SK-N-SH (cell line): ENCODE data around the gene C6orf15. TPM values are rescaled to one million over a fixed set of nuclear protein-coding genes. Genes with fewer than 3 reads are reported as not detected.

Experiments used
- CTCF ChIA-PET: fragments of 300-600, 350-600 bp; formaldehyde crosslinking; extraction: SDS; loops from one replicate; lab custom pipeline; 2021; lab: Yijun Ruan, JAX
- POLR2A ChIA-PET: fragments of 350-600 bp; sonication (Branson Sonifier 250); formaldehyde crosslinking; extraction: SDS; loops from one replicate; lab custom pipeline; 2020; ENCODE audit warnings: antibody characterized with exemption, inconsistent platforms; lab: Yijun Ruan, JAX
- DNase-seq: peaks from one replicate; pipeline ENCODE4 v3.0.0; 2012
- H2AFZ ChIP-seq: fragments of 200-600 bp; sonication (generic); 2 replicates; pipeline ENCODE4 v1.8.1; 2016; ENCODE audit warnings: antibody characterized with exemption, mild to moderate bottlenecking, low read depth
- H3F3A ChIP-seq: fragments of 200-600 bp; sonication (generic); replicated peaks from 2 replicates; pipeline ENCODE3; 2016; ENCODE audit warnings: antibody characterized with exemption, mild to moderate bottlenecking; ENCODE audit not compliant: insufficient read depth
- H3K27ac ChIP-seq, 2 experiments: fragments of 200-500 bp in 1 of 2; fragments of 200-600 bp in 1 of 2; sonication (Bioruptor generic) in 1 of 2; sonication (generic), shearing (Covaris generic) in 1 of 2; 2 replicates each; pipeline versions ENCODE4 v1.5.1 to v1.6.1; 2014 to 2016; ENCODE audit warnings: low read depth in 2 of 2, inconsistent platforms in 1 of 2, low read length in 1 of 2, mild to moderate bottlenecking in 1 of 2, mixed read lengths in 1 of 2
- H3K27me3 ChIP-seq: fragments of 200-600 bp; sonication (generic), shearing (Covaris generic); 2 replicates; pipeline ENCODE4 v1.6.1; 2016; ENCODE audit warnings: mixed run types; ENCODE audit not compliant: insufficient read depth
- H3K36me3 ChIP-seq, 2 experiments: fragments of 200-500 bp in 1 of 2; fragments of 200-600 bp in 1 of 2; sonication (Bioruptor generic) in 1 of 2; sonication (generic) in 1 of 2; replicated peaks in 1 of 2; 2 replicates each; pipeline versions ENCODE3 to v1.5.1; 2014 to 2016; ENCODE audit warnings: low read length in 1 of 2, mild to moderate bottlenecking in 1 of 2; ENCODE audit not compliant: insufficient read depth in 2 of 2, control insufficient read depth in 1 of 2
- H3K4me1 ChIP-seq, 2 experiments: fragments of 200-500 bp in 1 of 2; fragments of 200-600 bp in 1 of 2; sonication (Bioruptor generic) in 1 of 2; sonication (generic), shearing (Covaris generic) in 1 of 2; 2 replicates each; pipeline versions ENCODE4 v1.5.1 to v1.6.1; 2014 to 2016; ENCODE audit warnings: low read depth in 1 of 2, low read length in 1 of 2, mixed run types in 1 of 2; ENCODE audit not compliant: insufficient read depth in 2 of 2, control insufficient read depth in 1 of 2
- H3K4me2 ChIP-seq: fragments of 200-600 bp; sonication (generic), shearing (Covaris generic); 2 replicates; pipeline ENCODE4 v1.6.1; 2017; ENCODE audit warnings: mixed run types
- H3K4me3 ChIP-seq, 2 experiments: fragments of 200-500 bp in 1 of 2; fragments of 200-600 bp in 1 of 2; sonication (Bioruptor generic) in 1 of 2; sonication (generic), shearing (Covaris generic) in 1 of 2; 2 replicates each; pipeline versions ENCODE4 v1.5.1 to v1.8.1; 2014 to 2016; ENCODE audit warnings: low read depth in 2 of 2, inconsistent platforms in 1 of 2, low read length in 1 of 2, mild to moderate bottlenecking in 1 of 2, mixed read lengths in 1 of 2, moderate library complexity in 1 of 2
- H3K79me2 ChIP-seq: fragments of 200-600 bp; sonication (generic); 2 replicates; pipeline ENCODE4 v1.8.1; 2017; ENCODE audit warnings: mild to moderate bottlenecking; ENCODE audit not compliant: insufficient read depth
- H3K9ac ChIP-seq: fragments of 200-600 bp; sonication (generic); 2 replicates; pipeline ENCODE4 v1.6.1; 2017; ENCODE audit warnings: mixed run types
- H3K9me2 ChIP-seq: fragments of 200-600 bp; sonication (generic); 2 replicates; pipeline ENCODE4 v1.6.1; 2017; ENCODE audit warnings: mixed run types
- H3K9me3 ChIP-seq: fragments of 200-600 bp; sonication (generic); 2 replicates; pipeline ENCODE4 v1.6.1; 2017; ENCODE audit warnings: mixed run types, mild to moderate bottlenecking, moderate library complexity
- H4K20me1 ChIP-seq: fragments of 200-600 bp; sonication (generic); 2 replicates; pipeline ENCODE4 v1.6.1; 2017; ENCODE audit warnings: mild to moderate bottlenecking, mixed run types; ENCODE audit not compliant: insufficient read depth
- EP300 ChIP-seq, 2 experiments: IDR thresholded peaks; 2 replicates each; pipeline versions ENCODE4 v1.4.0 to v1.6.1; 2012; ENCODE audit warnings: borderline replicate concordance in 1 of 2, low read depth in 1 of 2, low read length in 1 of 2
- EZH2phosphoT487 ChIP-seq: fragments of 200-600 bp; sonication (generic); IDR thresholded peaks from 2 replicates; pipeline ENCODE4 v1.6.1; 2017; ENCODE audit warnings: low read depth, mixed run types, mild to moderate bottlenecking, antibody characterized with exemption, moderate library complexity, borderline replicate concordance
- FOSL2 ChIP-seq: IDR thresholded peaks from 2 replicates; pipeline ENCODE4 v1.4.0; 2012; ENCODE audit warnings: low read depth, mild to moderate bottlenecking, moderate library complexity, borderline replicate concordance
- FOXJ3 ChIP-seq: sonication (generic); formaldehyde crosslinking; IDR thresholded peaks from 2 replicates; pipeline ENCODE4 v1.5.1; 2020; ENCODE audit warnings: mild to moderate bottlenecking, missing genetic modification reagents
- FOXM1 ChIP-seq: IDR thresholded peaks from 2 replicates; pipeline ENCODE4 v1.4.0; 2012; ENCODE audit warnings: low read depth, mild to moderate bottlenecking
- GATA2 ChIP-seq: sonication (generic); formaldehyde crosslinking; IDR thresholded peaks from 2 replicates; pipeline ENCODE4 v1.5.0; 2020; ENCODE audit warnings: mild to moderate bottlenecking, missing genetic modification reagents
- IRF3 ChIP-seq: fragments of 150-350 bp; IDR thresholded peaks from 2 replicates; pipeline ENCODE4 v1.6.1; 2016; ENCODE audit warnings: mild to moderate bottlenecking, low read depth, low read length
- JUND ChIP-seq: IDR thresholded peaks from 2 replicates; pipeline ENCODE4 v1.4.0; 2012
- MAX ChIP-seq: IDR thresholded peaks from 2 replicates; pipeline ENCODE4 v1.4.0; 2012; ENCODE audit warnings: low read depth
- MEF2A ChIP-seq: IDR thresholded peaks from 2 replicates; pipeline ENCODE4 v1.4.0; 2012; ENCODE audit warnings: low read depth, borderline replicate concordance
- NFIC ChIP-seq: IDR thresholded peaks from 2 replicates; pipeline ENCODE4 v1.4.0; 2012; ENCODE audit warnings: borderline replicate concordance
- NRF1 ChIP-seq: IDR thresholded peaks from 2 replicates; pipeline ENCODE4 v1.6.1; 2012; ENCODE audit warnings: low read depth, mild to moderate bottlenecking, low read length
- POLR2AphosphoS5 ChIP-seq: IDR thresholded peaks from 2 replicates; pipeline ENCODE4 v1.6.1; 2012; ENCODE audit warnings: low read depth, low read length
- RAD21 ChIP-seq: IDR thresholded peaks from 2 replicates; pipeline ENCODE4 v1.6.1; 2012; ENCODE audit warnings: mild to moderate bottlenecking, low read length
- RCOR1 ChIP-seq: fragments of 150-350 bp; IDR thresholded peaks from 2 replicates; pipeline ENCODE4 v1.6.1; 2017; ENCODE audit warnings: antibody characterized with exemption, low read length
- REST ChIP-seq: IDR thresholded peaks from 2 replicates; pipeline ENCODE4 v1.6.1; 2012; ENCODE audit warnings: mild to moderate bottlenecking, low read depth, low read length, moderate library complexity
- RFX5 ChIP-seq: IDR thresholded peaks from 2 replicates; pipeline ENCODE4 v1.6.1; 2012; ENCODE audit warnings: mild to moderate bottlenecking, improper control_type of control experiment, low read length
- SIN3A ChIP-seq: IDR thresholded peaks from 2 replicates; pipeline ENCODE4 v1.6.1; 2012; ENCODE audit warnings: low read depth, mild to moderate bottlenecking, low read length, moderate library complexity, borderline replicate concordance
- SMC3 ChIP-seq: IDR thresholded peaks from 2 replicates; pipeline ENCODE4 v1.6.1; 2012; ENCODE audit warnings: low read depth, low read length, improper control_type of control experiment
- TCF12 ChIP-seq: IDR thresholded peaks from 2 replicates; pipeline ENCODE4 v1.4.0; 2012
- TEAD4 ChIP-seq: IDR thresholded peaks from 2 replicates; pipeline ENCODE4 v1.4.0; 2012; ENCODE audit warnings: mild to moderate bottlenecking, borderline replicate concordance; ENCODE audit not compliant: insufficient read depth
- YY1 ChIP-seq: IDR thresholded peaks from 2 replicates; pipeline ENCODE4 v1.4.0; 2012; ENCODE audit warnings: low read depth, mild to moderate bottlenecking
- WGBS: methylation state at CpG from one replicate; pipeline ENCODE4 v1.1.6; 2017; ENCODE audit warnings: low lambda C conversion rate; 5-methylcytosine and 5-hydroxymethylcytosine counted together
- polyA plus RNA-seq, 3 experiments: library from polyadenylated mRNA; depleted of rRNA; stranded (reverse); fragments of >200 nt; gene quantifications; 2 replicates each; pipeline ENCODE4 v1.2.3, GENCODE V29; 2012
- TF ChIP-seq, protein P1 (sequence below): fragments of 200-600 bp; sonication (generic); IDR thresholded peaks from 2 replicates; pipeline ENCODE4 v1.6.1; 2017; ENCODE audit warnings: antibody characterized with exemption, mild to moderate bottlenecking, moderate library complexity
- TF ChIP-seq, protein P2 (sequence below): IDR thresholded peaks from 2 replicates; pipeline ENCODE4 v1.4.0; 2012; ENCODE audit warnings: low read depth, borderline replicate concordance
- TF ChIP-seq, protein P3 (sequence below): IDR thresholded peaks from 2 replicates; pipeline ENCODE4 v1.4.0; 2012; ENCODE audit warnings: low read depth, borderline replicate concordance

The C6orf15 gene
- polyA plus RNA-seq, 1 of the 3 experiments (the other 2 are of a cell fraction), result not detected

DNA sequence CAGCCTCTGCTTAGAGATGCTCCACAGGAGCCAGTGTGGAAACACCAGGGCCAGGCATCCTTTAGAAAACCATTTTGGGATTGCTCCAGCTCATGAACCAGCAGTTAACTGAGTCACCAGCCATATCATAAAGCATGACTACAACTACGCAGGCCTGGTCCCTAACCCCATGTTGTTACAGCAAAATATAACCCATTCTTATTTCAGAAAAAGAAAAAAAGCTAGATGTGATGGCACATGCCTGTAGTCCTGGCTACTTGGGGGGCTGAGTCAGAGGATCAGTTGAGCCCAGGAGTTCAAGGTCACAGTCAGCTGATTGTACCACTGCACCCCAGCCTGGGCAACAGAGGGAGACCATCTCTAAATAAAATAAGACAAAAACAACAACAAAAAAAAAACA lies 36.8 kb downstream of the C6orf15 start:
- 38% methylated on average over 1 of the region's 1 CpG for WGBS

More for the DNA sequence above, 36.8 kb downstream of the C6orf15 start:
- H3F3A ChIP-seq, result peaks cover 13% of the 10 kb centered on the region
- ChIA-PET CTCF (no interaction called here), POLR2A (no interaction called here)
- no peaks in the 10 kb centered on the region for H4K20me1 ChIP-seq
- no peak overlapping the region for H2AFZ ChIP-seq
- H3K27me3 ChIP-seq, result no peaks in the 10 kb centered on the region
- no peak overlapping the region for H3K9ac ChIP-seq
- DNase-seq, result no peak
- no peak overlapping the region for H3K4me3 ChIP-seq
- H3K4me2 ChIP-seq, result no peak overlapping the region
- peak overlapping the region in 1 of 2 experiments; percentile 6; a peak in 1 of 4 replicates for H3K27ac ChIP-seq
- H3K36me3 ChIP-seq, result no peaks in the 10 kb centered on the region
- H3K4me1 ChIP-seq, result peaks cover 9 to 10% of the 10 kb centered on the region in 2 experiments; a peak in 3 of 4 replicates
- H3K9me3 ChIP-seq, result no peaks in the 10 kb centered on the region
- no peaks in the 10 kb centered on the region for H3K9me2 ChIP-seq
- no peak for TF ChIP-seq FOXJ3 (CRISPR knock-in tag)
- TF ChIP-seq FOXM1, result no peak
- peak; percentile 55; the same call in 1 of the 2 replicates for TF ChIP-seq JUND
- TF ChIP-seq FOSL2, result peak; percentile 54; the same call in 1 of the 2 replicates
- TF ChIP-seq GATA2 (CRISPR knock-in tag), result no peak
- TF ChIP-seq SIN3A, result no peak
- TF ChIP-seq EZH2phosphoT487, result no peak
- no peak for TF ChIP-seq YY1
- TF ChIP-seq EP300 (IDR thresholded peaks at IDR 0.05; ENCODE audit: borderline replicate concordance in 1 of 2, low read depth in 1 of 2, low read length in 1 of 2), result no peak
- TF ChIP-seq SMC3, result no peak
- TF ChIP-seq, protein P1, sequence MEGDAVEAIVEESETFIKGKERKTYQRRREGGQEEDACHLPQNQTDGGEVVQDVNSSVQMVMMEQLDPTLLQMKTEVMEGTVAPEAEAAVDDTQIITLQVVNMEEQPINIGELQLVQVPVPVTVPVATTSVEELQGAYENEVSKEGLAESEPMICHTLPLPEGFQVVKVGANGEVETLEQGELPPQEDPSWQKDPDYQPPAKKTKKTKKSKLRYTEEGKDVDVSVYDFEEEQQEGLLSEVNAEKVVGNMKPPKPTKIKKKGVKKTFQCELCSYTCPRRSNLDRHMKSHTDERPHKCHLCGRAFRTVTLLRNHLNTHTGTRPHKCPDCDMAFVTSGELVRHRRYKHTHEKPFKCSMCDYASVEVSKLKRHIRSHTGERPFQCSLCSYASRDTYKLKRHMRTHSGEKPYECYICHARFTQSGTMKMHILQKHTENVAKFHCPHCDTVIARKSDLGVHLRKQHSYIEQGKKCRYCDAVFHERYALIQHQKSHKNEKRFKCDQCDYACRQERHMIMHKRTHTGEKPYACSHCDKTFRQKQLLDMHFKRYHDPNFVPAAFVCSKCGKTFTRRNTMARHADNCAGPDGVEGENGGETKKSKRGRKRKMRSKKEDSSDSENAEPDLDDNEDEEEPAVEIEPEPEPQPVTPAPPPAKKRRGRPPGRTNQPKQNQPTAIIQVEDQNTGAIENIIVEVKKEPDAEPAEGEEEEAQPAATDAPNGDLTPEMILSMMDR, result no peak
- TF ChIP-seq TEAD4, result no peak
- no peak for TF ChIP-seq RCOR1
- TF ChIP-seq REST, result no peak
- TF ChIP-seq NRF1, result no peak
- 0 out of 2 replicates have a peak, but pooled peaks have one; percentile 19 for TF ChIP-seq MAX
- TF ChIP-seq IRF3, result no peak
- TF ChIP-seq NFIC, result no peak
- TF ChIP-seq RFX5, result no peak
- no peak for TF ChIP-seq POLR2AphosphoS5
- peak; percentile 20; the same call in 1 of the 2 replicates for TF ChIP-seq TCF12
- TF ChIP-seq, protein P2, sequence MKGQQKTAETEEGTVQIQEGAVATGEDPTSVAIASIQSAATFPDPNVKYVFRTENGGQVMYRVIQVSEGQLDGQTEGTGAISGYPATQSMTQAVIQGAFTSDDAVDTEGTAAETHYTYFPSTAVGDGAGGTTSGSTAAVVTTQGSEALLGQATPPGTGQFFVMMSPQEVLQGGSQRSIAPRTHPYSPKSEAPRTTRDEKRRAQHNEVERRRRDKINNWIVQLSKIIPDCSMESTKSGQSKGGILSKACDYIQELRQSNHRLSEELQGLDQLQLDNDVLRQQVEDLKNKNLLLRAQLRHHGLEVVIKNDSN, result no peak
- no peak for TF ChIP-seq MEF2A
- TF ChIP-seq, protein P3, sequence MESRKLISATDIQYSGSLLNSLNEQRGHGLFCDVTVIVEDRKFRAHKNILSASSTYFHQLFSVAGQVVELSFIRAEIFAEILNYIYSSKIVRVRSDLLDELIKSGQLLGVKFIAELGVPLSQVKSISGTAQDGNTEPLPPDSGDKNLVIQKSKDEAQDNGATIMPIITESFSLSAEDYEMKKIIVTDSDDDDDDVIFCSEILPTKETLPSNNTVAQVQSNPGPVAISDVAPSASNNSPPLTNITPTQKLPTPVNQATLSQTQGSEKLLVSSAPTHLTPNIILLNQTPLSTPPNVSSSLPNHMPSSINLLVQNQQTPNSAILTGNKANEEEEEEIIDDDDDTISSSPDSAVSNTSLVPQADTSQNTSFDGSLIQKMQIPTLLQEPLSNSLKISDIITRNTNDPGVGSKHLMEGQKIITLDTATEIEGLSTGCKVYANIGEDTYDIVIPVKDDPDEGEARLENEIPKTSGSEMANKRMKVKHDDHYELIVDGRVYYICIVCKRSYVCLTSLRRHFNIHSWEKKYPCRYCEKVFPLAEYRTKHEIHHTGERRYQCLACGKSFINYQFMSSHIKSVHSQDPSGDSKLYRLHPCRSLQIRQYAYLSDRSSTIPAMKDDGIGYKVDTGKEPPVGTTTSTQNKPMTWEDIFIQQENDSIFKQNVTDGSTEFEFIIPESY, result no peak
- no peak for TF ChIP-seq RAD21
- H3K79me2 ChIP-seq, result no peaks in the 10 kb centered on the region
